Stimulated activated CD4-positive, alpha-beta T cell treated with anti-CD3 and anti-CD28 coated beads, Interleukin-2, amount 100 ng/mL, for 48 hours (primary cell): Measurements from ENCODE around the gene SLC27A2.

Source experiments
- DNase-seq, 2 donors: peaks; one replicate each; pipeline ENCODE4 v3.0.0-alpha.2; 2020

Gene SLC27A2

GRCh38 chr15:50281427-50281826 is 99.4 kb downstream of the SLC27A2 start:
- DNase-seq: no peak
